ENCODE results near the gene FGD2. TPM values are rescaled to one million over a fixed set of nuclear protein-coding genes. Genes with fewer than 3 reads are reported as not detected.

The FGD2 gene
- total RNA-seq, 4 donors from 2014 or later, result 13.1 to 46.4 (median 29.6) TPM

- H3K27me3 ChIP-seq, result no peaks in the 10 kb centered on the region
- no peak overlapping the region for H3K4me3 ChIP-seq
- no peak overlapping the region for H3K27ac ChIP-seq
- no peaks in the 10 kb centered on the region for H3K4me1 ChIP-seq
- DNase-seq, result no peak
- TF ChIP-seq CTCF (IDR thresholded peaks at IDR 0.05) (no peak), POLR2AphosphoS5 (IDR thresholded peaks at IDR 0.05) (no peak), POLR2A (IDR thresholded peaks at IDR 0.05) (no peak), EP300 (IDR thresholded peaks at IDR 0.05; ENCODE audit: low read depth) (no peak)
- in situ Hi-C loops (cut with MboI; ENCODE audit: low pct_ligation_motif_present in 1 of 4, low pct_unique_long_range_greater_than_20kb in 1 of 4, low sequenced_read_pairs in 3 of 4) (loop anchor here (10.0 to 25.0 kb wide), 4 partner anchors 123 to 248 kb away; partner anchors contain the start of gene C6orf89 (in 3 of the 4)), intact Hi-C loops (cut with DNase I; ENCODE audit: low total_unique reads) (no loop called here)
- WGBS, 2 donors (ENCODE audit: low coverage in 1 of 2), result 93% methylated on average over 10 of the region's 10 CpGs; no CpG with 5 or more reads in 1 of the 2 donors
- no peaks in the 10 kb centered on the region for H3K36me3 ChIP-seq
- H3K9me3 ChIP-seq, result no peaks in the 10 kb centered on the region
Measured at GRCh38 chr6:37010402-37010892, 5.0 kb downstream of the FGD2 start.

GRCh38 chr6:37011656-37012378, 6.4 kb downstream of the FGD2 start:
- DNase-seq, result no peak

GRCh38 chr6:37013516-37014491, 8.3 kb downstream of the FGD2 start:
- WGBS, 2 donors (ENCODE audit: low coverage in 1 of 2), result 93% methylated on average over 21 of the region's 21 CpGs; no CpG with 5 or more reads in 1 of the 2 donors

More at GRCh38 chr6:37011656-37012378, 6.4 kb downstream of the FGD2 start:
- Histone ChIP-seq H3K9me3 (no peaks in the 10 kb centered on the region), H3K4me1 (no peaks in the 10 kb centered on the region), H3K27me3 (no peaks in the 10 kb centered on the region), H3K27ac (no peak overlapping the region), H3K36me3 (no peaks in the 10 kb centered on the region), H3K4me3 (no peak overlapping the region)
- 70 to 82% methylated on average over 2 to 11 of the region's 11 CpGs for WGBS, 2 donors (ENCODE audit: low coverage in 1 of 2)
- in situ Hi-C loops (cut with MboI; ENCODE audit: low pct_ligation_motif_present in 1 of 4, low pct_unique_long_range_greater_than_20kb in 1 of 4, low sequenced_read_pairs in 3 of 4), result loop anchor here (10.0 to 25.0 kb wide), 4 partner anchors 125 to 250 kb away; partner anchors contain the start of gene C6orf89 (in 3 of the 4)
- TF ChIP-seq POLR2AphosphoS5 (IDR thresholded peaks at IDR 0.05) (no peak), POLR2A (IDR thresholded peaks at IDR 0.05) (no peak), CTCF (IDR thresholded peaks at IDR 0.05) (no peak), EP300 (IDR thresholded peaks at IDR 0.05; ENCODE audit: low read depth) (no peak)
- intact Hi-C loops (cut with DNase I; ENCODE audit: low total_unique reads), result no loop called here

More at GRCh38 chr6:37013516-37014491, 8.3 kb downstream of the FGD2 start:
- Histone ChIP-seq H3K9me3 (no peaks in the 10 kb centered on the region), H3K36me3 (no peaks in the 10 kb centered on the region), H3K27ac (no peak overlapping the region), H3K4me3 (no peak overlapping the region), H3K27me3 (no peaks in the 10 kb centered on the region), H3K4me1 (peaks cover 0 to 12% (median 4%) of the 10 kb centered on the region in 4 donors)
- intact Hi-C loops (cut with DNase I; ENCODE audit: low total_unique reads), result no loop called here
- no peak for DNase-seq
- in situ Hi-C loops (cut with MboI; ENCODE audit: low pct_ligation_motif_present in 1 of 4, low pct_unique_long_range_greater_than_20kb in 1 of 4, low sequenced_read_pairs in 3 of 4), result loop anchor here (10.0 to 25.0 kb wide), 4 partner anchors 127 to 252 kb away; partner anchors contain the start of gene C6orf89 (in 3 of the 4)
- TF ChIP-seq POLR2AphosphoS5 (IDR thresholded peaks at IDR 0.05), result no peak
- no peak for TF ChIP-seq EP300 (IDR thresholded peaks at IDR 0.05; ENCODE audit: low read depth)
- TF ChIP-seq POLR2A (IDR thresholded peaks at IDR 0.05), result no peak
- TF ChIP-seq CTCF (IDR thresholded peaks at IDR 0.05), result no peak

All from transverse colon (tissue), 4 donors.